Activated T-cell treated with anti-CD3 and anti-CD28 coated beads for 4 hours (primary cell): ENCODE measurements around the gene IFNAR1.
A peak's percentile ranks its signal among the peaks of the same experiment; 100 is the strongest.
"Not testable (repeated sequence)": the region's sequence is repeated elsewhere in the genome, so short reads cannot be mapped to it uniquely, and the experiment has no call there.

ENCODE experiments used
- DNase-seq: peaks from one replicate; pipeline ENCODE4 v3.0.0-alpha.2; 2020

IFNAR1 gene

GRCh38 chr21:33308586-33309490, 15.9 kb upstream of the IFNAR1 start:
- DNase-seq, result no peak

GRCh38 chr21:33309778-33310177, 15.0 kb upstream of the IFNAR1 start:
- no peak for DNase-seq

- DNase-seq, result no peak
Measured at GRCh38 chr21:33312121-33312520, 12.6 kb upstream of the IFNAR1 start.

- DNase-seq, result no peak
Measured at GRCh38 chr21:33313183-33313582, 11.6 kb upstream of the IFNAR1 start.

GRCh38 chr21:33313611-33314010, 11.2 kb upstream of the IFNAR1 start:
- no peak for DNase-seq

GRCh38 chr21:33314111-33314510, 10.7 kb upstream of the IFNAR1 start:
- no peak for DNase-seq

- DNase-seq, result no peak
Measured at GRCh38 chr21:33315946-33316710, 8.6 kb upstream of the IFNAR1 start.

GRCh38 chr21:33317145-33317544, 7.6 kb upstream of the IFNAR1 start:
- DNase-seq, result no peak

- no peak for DNase-seq
Measured at GRCh38 chr21:33317786-33318486, 6.8 kb upstream of the IFNAR1 start.

GRCh38 chr21:33321005-33321404, 3.8 kb upstream of the IFNAR1 start:
- DNase-seq, result not testable (repeated sequence)

- DNase-seq, result not testable (repeated sequence)
Measured at GRCh38 chr21:33323610-33324009, 1.2 kb upstream of the IFNAR1 start.

GRCh38 chr21:33325222-33326067, 675 bp downstream of the IFNAR1 start:
- peak; percentile 58 for DNase-seq

- DNase-seq, result no peak
Measured at GRCh38 chr21:33327326-33327725, 2.6 kb downstream of the IFNAR1 start.

GRCh38 chr21:33327792-33328433, 3.1 kb downstream of the IFNAR1 start:
- no peak for DNase-seq

- no peak for DNase-seq
Measured at GRCh38 chr21:33330726-33331125, 6.0 kb downstream of the IFNAR1 start.

- no peak for DNase-seq
Measured at GRCh38 chr21:33332143-33332542, 7.4 kb downstream of the IFNAR1 start.

- no peak for DNase-seq
Measured at GRCh38 chr21:33334191-33334590, 9.4 kb downstream of the IFNAR1 start.

GRCh38 chr21:33334824-33335223, 10.1 kb downstream of the IFNAR1 start:
- DNase-seq, result no peak

GRCh38 chr21:33339135-33339534, 14.4 kb downstream of the IFNAR1 start:
- no peak for DNase-seq

- DNase-seq, result no peak
Measured at GRCh38 chr21:33339918-33340317, 15.1 kb downstream of the IFNAR1 start.

GRCh38 chr21:33345751-33346238, 21.0 kb downstream of the IFNAR1 start:
- no peak for DNase-seq

GRCh38 chr21:33348706-33349105, 23.9 kb downstream of the IFNAR1 start:
- DNase-seq, result no peak
